RCC 7860 (cell line): ENCODE measurements around the gene SYCP3.
"Not testable (repeated sequence)": the region's sequence is repeated elsewhere in the genome, so short reads cannot be mapped to it uniquely, and the experiment has no call there.

Source experiments
- DNase-seq: peaks from one replicate; pipeline ENCODE4 v3.0.0-alpha.2; 2015; ENCODE audit warnings: low spot score
- FAIRE-seq: peaks from 2 replicates; lab custom pipeline; 2012; peaks lifted over from hg19 to GRCh38; lab: Jason Lieb, UNC

SYCP3 gene

DNA sequence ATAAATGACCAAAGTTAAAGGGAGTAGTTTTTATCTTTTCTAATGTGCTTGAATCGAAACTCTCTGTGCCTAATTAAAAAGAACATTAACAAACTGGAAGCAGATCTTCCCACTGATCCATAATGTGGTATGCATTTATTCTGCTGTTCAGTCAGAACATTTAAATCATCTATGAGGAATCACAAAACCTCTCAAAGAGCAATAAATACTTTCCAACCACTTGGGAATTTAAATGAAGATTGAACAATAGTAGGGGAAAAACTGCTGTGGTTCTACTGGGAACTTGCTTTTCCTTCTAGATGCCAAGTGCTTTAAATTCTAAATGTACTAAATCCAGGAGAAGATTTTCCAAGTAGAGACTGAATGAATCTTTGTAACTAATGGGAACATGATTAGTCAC is 54.2 kb downstream of the SYCP3 start:
- FAIRE-seq (no peak), DNase-seq (no peak)

DNA sequence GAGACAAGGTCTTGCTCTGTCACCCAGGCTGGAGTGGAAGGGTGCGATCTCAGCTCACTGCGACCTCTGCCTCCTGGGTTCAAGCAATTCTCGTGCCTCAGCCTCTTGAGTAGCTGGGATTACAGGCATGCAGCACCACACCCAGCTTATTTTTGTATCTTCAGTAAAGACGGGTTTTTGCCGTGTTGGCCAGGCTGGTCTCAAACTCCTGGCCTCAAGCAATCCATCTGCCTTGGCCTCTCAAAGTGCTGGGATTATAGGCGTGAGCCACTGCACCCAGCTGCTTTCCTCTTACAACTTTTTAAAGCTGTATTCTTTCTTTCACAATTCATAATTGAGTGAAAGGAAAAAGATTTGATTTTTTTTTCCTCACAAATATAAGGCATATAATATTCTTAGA is 57.6 kb downstream of the SYCP3 start:
- not testable (repeated sequence) for FAIRE-seq

DNA sequence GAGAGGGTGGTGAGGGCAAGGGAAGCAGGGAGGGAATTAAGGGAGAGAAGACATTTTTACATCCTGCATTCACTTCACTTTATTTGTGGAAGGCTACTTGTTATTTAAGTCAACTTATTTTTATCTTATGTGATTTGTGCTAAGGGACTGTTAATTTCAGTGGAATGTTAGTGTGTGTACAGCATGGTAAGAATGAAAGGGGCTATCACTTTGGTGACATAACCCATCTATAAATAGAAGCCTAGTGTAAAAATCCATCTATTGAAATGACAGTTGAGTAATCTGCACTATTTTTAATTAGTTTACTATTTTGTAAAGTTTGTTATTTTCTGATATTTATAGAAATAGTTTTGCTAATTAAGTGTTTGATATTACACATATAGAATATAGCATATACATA is 58.6 kb downstream of the SYCP3 start:
- DNase-seq, result no peak
- FAIRE-seq, result no peak

More for the DNA sequence above, 57.6 kb downstream of the SYCP3 start:
- not testable (repeated sequence) for DNase-seq

DNA sequence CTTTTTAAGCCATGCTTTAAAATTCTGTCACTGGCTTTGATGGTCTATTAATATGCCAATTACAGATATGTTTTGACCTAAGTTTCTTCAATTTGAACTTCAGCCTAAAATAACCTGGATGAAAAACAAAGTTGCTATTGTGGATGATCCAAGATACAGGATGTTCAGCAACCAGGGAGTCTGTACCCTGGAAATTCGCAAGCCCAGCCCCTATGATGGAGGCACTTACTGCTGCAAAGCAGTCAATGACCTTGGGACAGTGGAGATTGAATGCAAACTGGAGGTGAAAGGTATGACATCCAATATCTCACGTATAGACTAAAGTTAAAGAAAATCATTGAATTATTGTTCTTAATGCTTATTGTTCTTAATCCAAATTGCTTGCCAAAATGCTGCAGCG is 59.0 kb downstream of the SYCP3 start:
- no peak for FAIRE-seq
- DNase-seq, result no peak
